CD14-positive monocyte (primary cell): ENCODE results near the gene IFNGR2. TPM values are rescaled to one million over a fixed set of nuclear protein-coding genes. Genes with fewer than 3 reads are reported as not detected.

Source experiments
- DNase-seq, 3 donors: peaks; one replicate each; pipeline ENCODE4 v3.0.0-alpha.2; 2011 to 2022
- H2AFZ ChIP-seq: 2 replicates; pipeline ENCODE4 v1.6.0; 2012; ENCODE audit warnings: mild to moderate bottlenecking, low read depth, low read length, inconsistent platforms; ENCODE audit not compliant: insufficient read depth, poor library complexity, severe bottlenecking
- H3K27ac ChIP-seq, 2 donors: 1 replicate in 1 of 2; 2 replicates in 1 of 2; pipeline ENCODE4 v1.5.1; 2012 to 2013; ENCODE audit warnings: low read length in 2 of 2, control low read depth in 1 of 2, inconsistent platforms in 1 of 2, low read depth in 1 of 2, mild to moderate bottlenecking in 1 of 2
- H3K27me3 ChIP-seq, 2 donors: one replicate each; pipeline versions ENCODE4 v1.6.0 to v1.6.1; 2011 to 2013; ENCODE audit warnings: low read length in 2 of 2; ENCODE audit not compliant: control insufficient read depth in 2 of 2, insufficient read depth in 2 of 2
- H3K36me3 ChIP-seq, 2 donors: replicated peaks in 1 of 2; 1 replicate in 1 of 2; 2 replicates in 1 of 2; pipeline versions ENCODE4 v1.5.1 to v1.6.1; 2012 to 2013; ENCODE audit warnings: low read length in 2 of 2, control low read depth in 1 of 2, inconsistent platforms in 1 of 2, mild to moderate bottlenecking in 1 of 2; ENCODE audit not compliant: insufficient read depth in 2 of 2, control insufficient read depth in 1 of 2
- H3K4me1 ChIP-seq, 2 donors: 1 replicate in 1 of 2; 2 replicates in 1 of 2; pipeline versions ENCODE4 v1.5.1 to v1.6.1; 2012 to 2013; ENCODE audit warnings: low read length in 2 of 2, control low read depth in 1 of 2, inconsistent platforms in 1 of 2, mild to moderate bottlenecking in 1 of 2, moderate library complexity in 1 of 2; ENCODE audit not compliant: insufficient read depth in 2 of 2, control insufficient read depth in 1 of 2
- H3K4me2 ChIP-seq: replicated peaks from 2 replicates; pipeline ENCODE3; 2012; ENCODE audit warnings: low read length, moderate library complexity, mild to moderate bottlenecking; ENCODE audit not compliant: poor library complexity, severe bottlenecking; ENCODE audit errors: extremely low read depth
- H3K4me3 ChIP-seq, 3 experiments: fragments of 200-600 bp in 1 of 3; sonication (generic) in 1 of 3; replicated peaks in 1 of 3; 1 replicate in 2 of 3; 2 replicates in 1 of 3; pipeline ENCODE4 v1.5.1; 2011 to 2013; ENCODE audit warnings: low read length in 3 of 3, mild to moderate bottlenecking in 3 of 3, control low read depth in 2 of 3, low read depth in 2 of 3, inconsistent platforms in 1 of 3, moderate library complexity in 1 of 3
- H3K79me2 ChIP-seq: 2 replicates; pipeline ENCODE4 v1.6.0; 2012; ENCODE audit warnings: mild to moderate bottlenecking, control low read depth, inconsistent platforms, low read length, moderate library complexity; ENCODE audit not compliant: insufficient read depth
- H3K9ac ChIP-seq: 2 replicates; pipeline ENCODE4 v1.6.0; 2017; ENCODE audit warnings: low read length, mild to moderate bottlenecking; ENCODE audit not compliant: insufficient read depth, poor library complexity, severe bottlenecking
- H3K9me3 ChIP-seq, 2 donors: replicated peaks in 1 of 2; 1 replicate in 1 of 2; 2 replicates in 1 of 2; pipeline versions ENCODE4 v1.5.1 to v1.6.1; 2012 to 2013; ENCODE audit warnings: low read length in 2 of 2, control low read depth in 1 of 2; ENCODE audit not compliant: control insufficient read depth in 1 of 2, insufficient read depth in 1 of 2
- H4K20me1 ChIP-seq: 2 replicates; pipeline ENCODE4 v1.6.0; 2012; ENCODE audit warnings: mild to moderate bottlenecking, low read length, control low read depth, moderate library complexity; ENCODE audit not compliant: insufficient read depth
- H3K27ac Mint-ChIP-seq, 7 donors: one replicate each; pipeline ENCODE4 v1.8.0; 2020; ENCODE audit warnings: mild to moderate bottlenecking in 7 of 7, mixed read lengths in 7 of 7, moderate library complexity in 6 of 7, inconsistent platforms in 2 of 7
- H3K27me3 Mint-ChIP-seq, 3 donors: one replicate each; pipeline ENCODE4 v1.8.0; 2021 to 2022; ENCODE audit warnings: low read depth in 3 of 3, mild to moderate bottlenecking in 3 of 3, mixed read lengths in 3 of 3, moderate library complexity in 3 of 3, inconsistent platforms in 1 of 3
- H3K36me3 Mint-ChIP-seq, 2 donors: one replicate each; pipeline ENCODE4 v1.8.0; 2020; ENCODE audit warnings: mixed read lengths in 2 of 2, inconsistent platforms in 1 of 2, mild to moderate bottlenecking in 1 of 2
- H3K4me1 Mint-ChIP-seq: one replicate; pipeline ENCODE4 v1.8.0; 2020; ENCODE audit warnings: mild to moderate bottlenecking, mixed read lengths
- H3K4me3 Mint-ChIP-seq, 2 donors: one replicate each; pipeline ENCODE4 v1.8.0; 2020; ENCODE audit warnings: mild to moderate bottlenecking in 2 of 2, mixed read lengths in 2 of 2, moderate library complexity in 1 of 2
- H3K9me3 Mint-ChIP-seq, 7 donors: one replicate each; pipeline ENCODE4 v1.8.0; 2020 to 2022; ENCODE audit warnings: mixed read lengths in 7 of 7, mild to moderate bottlenecking in 6 of 7, moderate library complexity in 6 of 7, inconsistent platforms in 2 of 7
- WGBS: methylation state at CpG from one replicate; pipeline ENCODE4 v1.1.5; 2013; ENCODE audit warnings: missing lambda C conversion rate; ENCODE audit not compliant: insufficient coverage; 5-methylcytosine and 5-hydroxymethylcytosine counted together
- intact Hi-C, 2 donors: fragments of 100-400 bp; cut with micrococcal nuclease; formaldehyde crosslinking; loops; one replicate each; pipeline versions ENCODE4 v1.15.0 to v1.15.1; 2023
- polyA plus RNA-seq, 3 donors: library from polyadenylated mRNA; depleted of rRNA in 1 of 3; unstranded in 2 of 3; stranded (reverse) in 1 of 3; fragments of 300-500 nt in 2 of 3; fragments of >200 nt in 1 of 3; fragmentation: Illumina TruSeq in 2 of 3; gene quantifications; 1 replicate in 2 of 3; 2 replicates in 1 of 3; pipeline ENCODE4 v1.2.3, GENCODE V29; 2012 to 2021
- TF ChIP-seq, protein P1 (sequence below): fragments of 200-600 bp; IDR thresholded peaks from one replicate; pipeline ENCODE4 v1.8.0; 2022; ENCODE audit warnings: antibody characterized with exemption, mild to moderate bottlenecking

Gene IFNGR2
- polyA plus RNA-seq, 3 donors: 204 to 324 (median 260) TPM

- Mint-ChIP-seq H3K27me3 (peaks cover 0 to 4% (median 0%) of the 10 kb centered on the region in 3 donors), H3K27ac (peak overlapping the region; percentile 99 to 100 (median 99)), H3K9me3 (peaks cover 0 to 2% (median 0%) of the 10 kb centered on the region in 7 donors), H3K4me3 (peak overlapping the region; percentile 84 to 86), H3K36me3 (peaks cover 32 to 43% of the 10 kb centered on the region in 2 donors), H3K4me1 (peaks cover 68% of the 10 kb centered on the region)
- peak overlapping the region; percentile 98 to 100 for H3K27ac ChIP-seq
- TF ChIP-seq, protein P1, sequence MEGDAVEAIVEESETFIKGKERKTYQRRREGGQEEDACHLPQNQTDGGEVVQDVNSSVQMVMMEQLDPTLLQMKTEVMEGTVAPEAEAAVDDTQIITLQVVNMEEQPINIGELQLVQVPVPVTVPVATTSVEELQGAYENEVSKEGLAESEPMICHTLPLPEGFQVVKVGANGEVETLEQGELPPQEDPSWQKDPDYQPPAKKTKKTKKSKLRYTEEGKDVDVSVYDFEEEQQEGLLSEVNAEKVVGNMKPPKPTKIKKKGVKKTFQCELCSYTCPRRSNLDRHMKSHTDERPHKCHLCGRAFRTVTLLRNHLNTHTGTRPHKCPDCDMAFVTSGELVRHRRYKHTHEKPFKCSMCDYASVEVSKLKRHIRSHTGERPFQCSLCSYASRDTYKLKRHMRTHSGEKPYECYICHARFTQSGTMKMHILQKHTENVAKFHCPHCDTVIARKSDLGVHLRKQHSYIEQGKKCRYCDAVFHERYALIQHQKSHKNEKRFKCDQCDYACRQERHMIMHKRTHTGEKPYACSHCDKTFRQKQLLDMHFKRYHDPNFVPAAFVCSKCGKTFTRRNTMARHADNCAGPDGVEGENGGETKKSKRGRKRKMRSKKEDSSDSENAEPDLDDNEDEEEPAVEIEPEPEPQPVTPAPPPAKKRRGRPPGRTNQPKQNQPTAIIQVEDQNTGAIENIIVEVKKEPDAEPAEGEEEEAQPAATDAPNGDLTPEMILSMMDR: no peak
- H2AFZ ChIP-seq: no peak overlapping the region
- peaks cover 14 to 22% of the 10 kb centered on the region in 2 donors for H3K36me3 ChIP-seq
- peaks cover 82 to 83% of the 10 kb centered on the region in 2 donors for H3K4me1 ChIP-seq
- intact Hi-C loops: loop anchor here (1.0 to 5.0 kb wide), 5 partner anchors 19 to 205 kb away; no protein-coding TSS in a partner anchor
- 0% methylated on average over 25 of the region's 45 CpGs for WGBS
- no peaks in the 10 kb centered on the region for H3K27me3 ChIP-seq
- H3K9me3 ChIP-seq: no peaks in the 10 kb centered on the region
- peak overlapping the region; percentile 100 for H3K9ac ChIP-seq
- peak overlapping the region; percentile 56 to 99 (median 83) for H3K4me3 ChIP-seq
- peak; percentile 87 to 98 (median 95) for DNase-seq
- H3K79me2 ChIP-seq: peaks cover 45% of the 10 kb centered on the region
- peak overlapping the region; percentile 64 for H3K4me2 ChIP-seq
- H4K20me1 ChIP-seq: peaks cover 36% of the 10 kb centered on the region
Observed at GRCh38 chr21:33402001-33402979, 923 bp upstream of the IFNGR2 start.

DNA sequence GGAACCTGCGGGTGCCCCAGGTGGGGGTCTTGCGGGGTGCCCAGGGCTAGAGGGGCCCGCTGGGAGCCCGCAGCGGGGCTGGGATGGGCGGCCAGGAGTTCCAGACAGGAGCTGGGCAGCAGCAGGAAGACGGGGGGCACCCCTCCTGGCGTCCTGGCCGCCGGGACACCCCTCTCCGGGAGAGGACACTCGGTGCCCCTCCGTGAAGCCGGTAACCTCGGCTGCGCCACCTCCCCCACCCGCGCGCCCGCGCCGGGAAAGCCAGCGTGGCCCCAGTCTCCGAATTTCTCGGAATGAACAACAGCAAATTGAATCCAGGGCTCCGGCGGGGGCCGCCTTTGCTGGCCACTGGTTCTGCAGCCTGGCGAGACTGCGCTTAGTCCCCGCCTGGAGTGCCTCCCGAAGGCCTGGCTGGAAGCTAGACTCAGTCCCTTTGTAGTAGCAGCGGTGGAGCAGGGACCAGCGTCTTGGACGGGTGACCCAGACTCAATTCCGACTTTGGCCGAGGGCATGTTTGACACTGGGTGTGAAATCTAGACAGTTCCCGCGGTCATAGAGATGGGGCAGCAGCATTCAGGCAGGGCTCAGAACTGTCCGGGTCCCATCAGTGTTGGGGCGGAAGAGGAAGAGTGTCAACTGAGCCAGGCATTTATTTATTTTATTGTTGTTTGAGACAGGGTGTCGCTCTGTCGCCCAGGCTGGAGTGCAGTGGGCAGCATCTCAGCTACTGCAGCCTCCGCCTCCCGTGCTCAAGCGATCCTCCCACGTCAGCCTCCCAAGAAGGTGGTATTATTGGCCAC lies 773 bp downstream of the IFNGR2 start:
- Histone ChIP-seq H3K27ac (peak overlapping the region; percentile 98 to 100), H3K79me2 (peaks cover 62% of the 10 kb centered on the region), H3K36me3 (peaks cover 19 to 31% of the 10 kb centered on the region in 2 donors), H4K20me1 (peaks cover 52% of the 10 kb centered on the region), H3K9ac (peak overlapping the region; percentile 100), H3K27me3 (no peaks in the 10 kb centered on the region), H2AFZ (no peak overlapping the region), H3K4me3 (peak overlapping the region; percentile 83 to 100 (median 99)), H3K4me2 (peak overlapping the region; percentile 91), H3K4me1 (peaks cover 81 to 83% of the 10 kb centered on the region in 2 donors), H3K9me3 (no peaks in the 10 kb centered on the region)
- peaks cover 42 to 47% of the 10 kb centered on the region in 2 donors for H3K36me3 Mint-ChIP-seq
- H3K9me3 Mint-ChIP-seq: peaks cover 0 to 2% (median 0%) of the 10 kb centered on the region in 7 donors
- peak; percentile 41 to 50 (median 48) for DNase-seq
- peaks cover 66% of the 10 kb centered on the region for H3K4me1 Mint-ChIP-seq
- peak overlapping the region; percentile 99 to 100 for H3K4me3 Mint-ChIP-seq
- intact Hi-C loops: loop anchor here (2.0 to 5.0 kb wide), 4 partner anchors 21 to 207 kb away; no protein-coding TSS in a partner anchor
- 2% methylated on average over 44 of the region's 47 CpGs for WGBS
- H3K27me3 Mint-ChIP-seq: no peaks in the 10 kb centered on the region
- TF ChIP-seq, protein P1: no peak
- peak overlapping the region; percentile 98 to 100 (median 99) for H3K27ac Mint-ChIP-seq
